GM12891 (cell line): Measurements from ENCODE around the gene DRD4.

Experiments
- PAX5 ChIP-seq: IDR thresholded peaks from 2 replicates; pipeline ENCODE4 v1.6.1; 2011; ENCODE audit warnings: low read length, moderate library complexity, mild to moderate bottlenecking; ENCODE audit not compliant: insufficient read depth, severe bottlenecking
- POLR2A ChIP-seq: IDR thresholded peaks from 2 replicates; pipeline ENCODE4 v1.6.1; 2011; ENCODE audit warnings: low read depth, low read length, control low read depth
- POLR2AphosphoS5 ChIP-seq: IDR thresholded peaks from 2 replicates; pipeline ENCODE4 v1.6.1; 2011; ENCODE audit warnings: low read depth, low read length, control low read depth
- SPI1 ChIP-seq: IDR thresholded peaks from 2 replicates; pipeline ENCODE4 v1.6.1; 2011; ENCODE audit warnings: low read depth, low read length, control low read depth
- TAF1 ChIP-seq: IDR thresholded peaks from 2 replicates; pipeline ENCODE4 v1.6.1; 2011; ENCODE audit warnings: low read depth, low read length, control low read depth

DNA sequence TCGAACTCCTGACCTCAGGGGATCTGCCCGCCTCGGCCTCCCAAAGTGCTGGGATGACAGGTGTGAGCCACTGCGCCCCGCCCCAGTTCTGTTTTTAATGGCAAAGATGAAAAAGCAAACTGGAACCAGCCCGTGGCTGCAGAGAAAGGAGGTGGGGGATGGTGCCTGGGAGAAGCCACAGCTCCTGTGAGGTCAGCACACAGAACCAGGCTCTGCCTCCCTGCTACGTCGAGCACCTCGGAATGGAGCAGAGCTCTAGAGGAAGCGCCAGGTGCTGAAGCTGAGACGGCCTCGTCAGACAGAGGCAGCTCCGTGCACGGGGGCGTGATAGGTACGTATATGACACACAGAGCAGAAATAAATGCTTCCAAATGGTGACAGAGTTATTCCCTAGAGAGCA, 8.5 kb downstream of the DRD4 start:
- no peak for TF ChIP-seq TAF1
- no peak for TF ChIP-seq POLR2A
- TF ChIP-seq POLR2AphosphoS5: no peak
- no peak for TF ChIP-seq SPI1
- no peak for TF ChIP-seq PAX5
